ENCODE measurements around the gene EPHA3. TPM values are rescaled to one million over a fixed set of nuclear protein-coding genes. Genes with fewer than 3 reads are reported as not detected.
A peak's percentile ranks its signal among the peaks of the same experiment; 100 is the strongest.

EPHA3 gene
- total and polyA plus RNA-seq, 4 donors, result 0.18 to 11.7 (median 1.5) TPM

DNA sequence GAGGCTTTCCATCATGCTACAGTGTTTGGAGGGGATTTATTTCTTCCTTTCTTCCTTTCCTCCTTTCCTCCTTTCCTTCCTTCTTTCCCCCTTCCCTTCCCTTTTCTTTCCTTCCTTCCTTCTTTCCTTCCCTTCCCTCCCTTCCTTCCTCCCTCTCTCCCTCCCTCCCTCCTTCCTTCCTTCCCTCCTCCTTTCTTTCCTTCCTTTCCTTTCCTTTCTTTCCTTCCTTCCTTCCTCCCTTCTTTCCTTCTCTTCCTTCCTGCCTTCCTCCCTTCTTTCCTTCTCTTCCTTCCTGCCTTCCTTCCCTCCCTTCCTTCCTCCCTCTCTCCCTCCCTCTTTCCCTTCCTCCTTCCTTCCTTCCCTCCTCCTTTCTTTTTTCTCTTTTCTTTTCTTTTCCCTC lies 127.2 kb downstream of the EPHA3 start:
- H3K4me1 ChIP-seq (ENCODE audit: control insufficient read depth in 5 of 5, insufficient read depth in 5 of 5, low read length in 5 of 5), result peaks cover 0 to 4% (median 0%) of the 10 kb centered on the region in 5 donors
- no peak for ATAC-seq (ENCODE audit: insufficient read depth, low FRiP score)

DNA sequence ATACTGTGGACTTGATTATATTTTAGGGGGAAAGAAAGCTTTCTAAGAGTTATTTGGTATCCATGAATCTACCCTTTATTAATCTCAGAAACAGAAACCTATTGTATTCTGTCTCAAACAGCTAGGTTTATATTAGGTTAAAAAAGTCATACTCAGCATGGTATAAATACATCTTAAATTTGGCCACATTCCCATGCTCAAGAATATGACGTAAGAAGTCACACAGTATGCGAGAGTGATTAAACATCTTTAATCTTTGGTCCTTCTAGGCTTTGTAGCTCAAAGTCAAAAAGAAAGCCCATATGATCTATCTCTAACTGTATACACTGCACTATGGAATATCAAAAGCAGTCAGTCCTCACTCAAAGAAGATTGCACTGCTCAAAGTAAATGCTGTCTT lies 131.4 kb downstream of the EPHA3 start:
- DNase-seq (peak in 2 of 3 donors; percentile 57), ATAC-seq (ENCODE audit: insufficient read depth, low FRiP score) (no peak)
- no peak overlapping the region for H3K27ac ChIP-seq (ENCODE audit: low read depth in 1 of 2, low read length in 1 of 2)
- no peak overlapping the region for H3K4me3 ChIP-seq
- H3K9ac ChIP-seq (ENCODE audit: insufficient read depth in 1 of 2, low read length in 2 of 2), result no peak overlapping the region
- no peaks in the 10 kb centered on the region for H3K27me3 ChIP-seq (ENCODE audit: control insufficient read depth in 3 of 3, insufficient read depth in 3 of 3, low read length in 2 of 3)
- TF ChIP-seq, protein P1, sequence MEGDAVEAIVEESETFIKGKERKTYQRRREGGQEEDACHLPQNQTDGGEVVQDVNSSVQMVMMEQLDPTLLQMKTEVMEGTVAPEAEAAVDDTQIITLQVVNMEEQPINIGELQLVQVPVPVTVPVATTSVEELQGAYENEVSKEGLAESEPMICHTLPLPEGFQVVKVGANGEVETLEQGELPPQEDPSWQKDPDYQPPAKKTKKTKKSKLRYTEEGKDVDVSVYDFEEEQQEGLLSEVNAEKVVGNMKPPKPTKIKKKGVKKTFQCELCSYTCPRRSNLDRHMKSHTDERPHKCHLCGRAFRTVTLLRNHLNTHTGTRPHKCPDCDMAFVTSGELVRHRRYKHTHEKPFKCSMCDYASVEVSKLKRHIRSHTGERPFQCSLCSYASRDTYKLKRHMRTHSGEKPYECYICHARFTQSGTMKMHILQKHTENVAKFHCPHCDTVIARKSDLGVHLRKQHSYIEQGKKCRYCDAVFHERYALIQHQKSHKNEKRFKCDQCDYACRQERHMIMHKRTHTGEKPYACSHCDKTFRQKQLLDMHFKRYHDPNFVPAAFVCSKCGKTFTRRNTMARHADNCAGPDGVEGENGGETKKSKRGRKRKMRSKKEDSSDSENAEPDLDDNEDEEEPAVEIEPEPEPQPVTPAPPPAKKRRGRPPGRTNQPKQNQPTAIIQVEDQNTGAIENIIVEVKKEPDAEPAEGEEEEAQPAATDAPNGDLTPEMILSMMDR (IDR thresholded peaks at IDR 0.05; ENCODE audit: control extremely low read depth, extremely low read depth), result no peak
- WGBS, 2 donors, result 58 to 63% methylated on average over 2 of the region's 2 CpGs
- peaks cover 0 to 4% (median 0%) of the 10 kb centered on the region in 5 donors for H3K4me1 ChIP-seq (ENCODE audit: control insufficient read depth in 5 of 5, insufficient read depth in 5 of 5, low read length in 5 of 5)
- no peaks in the 10 kb centered on the region for H3K9me3 ChIP-seq (ENCODE audit: control insufficient read depth in 4 of 4, insufficient read depth in 3 of 4, low read length in 3 of 4)
- no peaks in the 10 kb centered on the region for H3K36me3 ChIP-seq (ENCODE audit: control insufficient read depth in 4 of 4, insufficient read depth in 4 of 4, low read length in 4 of 4)

More for the DNA sequence above, 127.2 kb downstream of the EPHA3 start:
- TF ChIP-seq, protein P1 (IDR thresholded peaks at IDR 0.05; ENCODE audit: control extremely low read depth, extremely low read depth), result no peak
- Histone ChIP-seq H3K27ac (ENCODE audit: low read depth in 1 of 2, low read length in 1 of 2) (no peak overlapping the region), H3K4me3 (no peak overlapping the region), H3K9me3 (ENCODE audit: control insufficient read depth in 4 of 4, insufficient read depth in 3 of 4, low read length in 3 of 4) (no peaks in the 10 kb centered on the region), H3K36me3 (ENCODE audit: control insufficient read depth in 4 of 4, insufficient read depth in 4 of 4, low read length in 4 of 4) (no peaks in the 10 kb centered on the region), H3K9ac (ENCODE audit: insufficient read depth in 1 of 2, low read length in 2 of 2) (no peak overlapping the region), H3K27me3 (ENCODE audit: control insufficient read depth in 3 of 3, insufficient read depth in 3 of 3, low read length in 2 of 3) (no peaks in the 10 kb centered on the region)
- no peak for DNase-seq

DNA sequence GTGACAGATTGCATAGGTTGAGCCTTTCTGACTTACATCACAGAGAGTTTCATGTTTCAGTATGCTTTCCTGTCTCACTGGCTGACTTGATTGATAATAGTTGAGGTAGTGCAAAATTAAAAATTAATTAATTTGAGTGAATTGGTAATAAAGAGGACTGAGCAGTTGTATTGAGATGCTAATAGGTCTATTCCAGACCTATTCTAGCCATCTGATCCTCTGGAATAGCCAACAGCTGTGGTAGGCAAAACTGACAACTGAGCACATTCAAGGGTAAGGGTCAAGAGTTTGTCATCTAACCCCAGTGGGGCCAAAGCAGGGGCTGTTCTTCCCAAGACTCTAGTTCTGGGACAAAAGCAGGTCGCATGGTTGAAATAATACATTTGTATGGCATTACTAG lies 132.4 kb downstream of the EPHA3 start:
- Histone ChIP-seq H3K4me1 (ENCODE audit: control insufficient read depth in 5 of 5, insufficient read depth in 5 of 5, low read length in 5 of 5) (peaks cover 0 to 4% (median 0%) of the 10 kb centered on the region in 5 donors), H3K27me3 (ENCODE audit: control insufficient read depth in 3 of 3, insufficient read depth in 3 of 3, low read length in 2 of 3) (no peaks in the 10 kb centered on the region), H3K27ac (ENCODE audit: low read depth in 1 of 2, low read length in 1 of 2) (no peak overlapping the region), H3K9me3 (ENCODE audit: control insufficient read depth in 4 of 4, insufficient read depth in 3 of 4, low read length in 3 of 4) (no peaks in the 10 kb centered on the region), H3K9ac (ENCODE audit: insufficient read depth in 1 of 2, low read length in 2 of 2) (no peak overlapping the region), H3K36me3 (ENCODE audit: control insufficient read depth in 4 of 4, insufficient read depth in 4 of 4, low read length in 4 of 4) (no peaks in the 10 kb centered on the region), H3K4me3 (no peak overlapping the region)
- WGBS, 2 donors, result 63 to 92% methylated on average over 1 of the region's 1 CpG
- TF ChIP-seq, protein P1 (IDR thresholded peaks at IDR 0.05; ENCODE audit: control extremely low read depth, extremely low read depth), result no peak
- ATAC-seq (ENCODE audit: insufficient read depth, low FRiP score) (no peak), DNase-seq (no peak)

DNA sequence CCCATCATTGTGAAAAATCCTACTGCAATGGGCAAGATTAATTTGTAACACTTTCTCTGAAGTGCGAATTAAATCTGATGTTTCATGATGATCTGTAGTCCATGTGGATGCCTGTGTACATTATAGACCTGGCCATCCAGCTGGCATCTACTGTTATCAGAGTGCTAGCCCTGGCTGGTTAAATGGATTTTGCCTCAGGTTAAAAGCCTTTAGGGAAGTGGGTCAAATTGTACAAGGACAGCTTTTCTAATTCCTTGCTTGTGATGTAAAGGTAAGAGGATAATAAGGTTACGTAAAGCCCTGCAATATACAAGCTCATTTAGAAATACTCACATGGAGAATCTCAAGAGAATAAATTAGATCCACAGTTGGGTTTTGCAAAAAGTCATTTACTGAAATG lies 138.2 kb downstream of the EPHA3 start:
- Histone ChIP-seq H3K27me3 (ENCODE audit: control insufficient read depth in 3 of 3, insufficient read depth in 3 of 3, low read length in 2 of 3) (no peaks in the 10 kb centered on the region), H3K36me3 (ENCODE audit: control insufficient read depth in 4 of 4, insufficient read depth in 4 of 4, low read length in 4 of 4) (no peaks in the 10 kb centered on the region), H3K9ac (ENCODE audit: insufficient read depth in 1 of 2, low read length in 2 of 2) (no peak overlapping the region), H3K4me1 (ENCODE audit: control insufficient read depth in 5 of 5, insufficient read depth in 5 of 5, low read length in 5 of 5) (no peaks in the 10 kb centered on the region), H3K9me3 (ENCODE audit: control insufficient read depth in 4 of 4, insufficient read depth in 3 of 4, low read length in 3 of 4) (no peaks in the 10 kb centered on the region), H3K4me3 (no peak overlapping the region), H3K27ac (ENCODE audit: low read depth in 1 of 2, low read length in 1 of 2) (no peak overlapping the region)
- DNase-seq (no peak), ATAC-seq (ENCODE audit: insufficient read depth, low FRiP score) (no peak)
- TF ChIP-seq, protein P1 (IDR thresholded peaks at IDR 0.05; ENCODE audit: control extremely low read depth, extremely low read depth), result no peak
- 91 to 92% methylated on average over 2 of the region's 2 CpGs for WGBS, 2 donors

Data from lung (tissue), 12 donors.